Mesenchymal stem cell (in vitro differentiated cells and primary cell): ENCODE data around the gene PPL.
"Not testable (repeated sequence)": the region's sequence is repeated elsewhere in the genome, so short reads cannot be mapped to it uniquely, and the experiment has no call there.

Source experiments
- DNase-seq: peaks from one replicate; pipeline ENCODE4 v3.0.0-alpha.2; 2013
- H2AFZ ChIP-seq: one replicate; pipeline ENCODE4 v1.6.1; 2013; ENCODE audit warnings: low read depth, mild to moderate bottlenecking, control low read depth, inconsistent platforms, low read length, moderate library complexity
- H2AK5ac ChIP-seq: 2 replicates; pipeline ENCODE4 v1.6.1; 2013; ENCODE audit warnings: low read length, moderate library complexity, mild to moderate bottlenecking, inconsistent platforms; ENCODE audit not compliant: severe bottlenecking
- H2BK120ac ChIP-seq: one replicate; pipeline ENCODE4 v1.6.1; 2013; ENCODE audit warnings: low read depth, mild to moderate bottlenecking, inconsistent platforms, low read length, moderate library complexity
- H2BK12ac ChIP-seq, 2 experiments: one replicate each; pipeline ENCODE4 v1.6.1; 2013; ENCODE audit warnings: inconsistent platforms in 2 of 2, low read length in 2 of 2, mild to moderate bottlenecking in 2 of 2, moderate library complexity in 2 of 2, control low read depth in 1 of 2
- H2BK15ac ChIP-seq: one replicate; pipeline ENCODE4 v1.6.1; 2013; ENCODE audit warnings: mild to moderate bottlenecking, low read depth, inconsistent platforms; ENCODE audit not compliant: poor library complexity, severe bottlenecking
- H2BK5ac ChIP-seq: 2 replicates; pipeline ENCODE4 v1.6.1; 2013; ENCODE audit warnings: low read depth, mild to moderate bottlenecking, low read length, control low read depth, inconsistent platforms; ENCODE audit not compliant: poor library complexity, severe bottlenecking
- H3K14ac ChIP-seq, 2 experiments: one replicate each; pipeline ENCODE4 v1.6.1; 2013; ENCODE audit warnings: inconsistent platforms in 2 of 2, low read length in 2 of 2, control low read depth in 1 of 2, mild to moderate bottlenecking in 1 of 2, moderate library complexity in 1 of 2
- H3K18ac ChIP-seq, 2 experiments: one replicate each; pipeline ENCODE4 v1.6.1; 2013; ENCODE audit warnings: inconsistent platforms in 2 of 2, low read length in 2 of 2, control low read depth in 1 of 2, low read depth in 1 of 2, mild to moderate bottlenecking in 1 of 2
- H3K23ac ChIP-seq, 2 experiments: one replicate each; pipeline ENCODE4 v1.6.1; 2013; ENCODE audit warnings: inconsistent platforms in 2 of 2, low read length in 2 of 2, mild to moderate bottlenecking in 2 of 2, moderate library complexity in 2 of 2, control low read depth in 1 of 2
- H3K27ac ChIP-seq: 2 replicates; pipeline ENCODE4 v1.5.1; 2013; ENCODE audit warnings: mild to moderate bottlenecking, moderate library complexity, low read length, control low read depth, inconsistent platforms; ENCODE audit not compliant: poor library complexity, severe bottlenecking
- H3K27me3 ChIP-seq, 2 experiments: 2 replicates each; pipeline versions ENCODE4 v1.6.1 to v1.7.0; 2013; ENCODE audit warnings: low read length in 2 of 2, mild to moderate bottlenecking in 2 of 2, moderate library complexity in 2 of 2, control low read depth in 1 of 2, inconsistent platforms in 1 of 2; ENCODE audit not compliant: control insufficient read depth in 1 of 2, insufficient read depth in 1 of 2
- H3K36me3 ChIP-seq, 2 experiments: 2 replicates each; pipeline versions ENCODE4 v1.6.1 to v1.7.0; 2013; ENCODE audit warnings: low read length in 2 of 2, control low read depth in 1 of 2, inconsistent platforms in 1 of 2, low read depth in 1 of 2, mild to moderate bottlenecking in 1 of 2; ENCODE audit not compliant: insufficient read depth in 2 of 2, control insufficient read depth in 1 of 2
- H3K4ac ChIP-seq, 2 experiments: one replicate each; pipeline ENCODE4 v1.6.1; 2013; ENCODE audit warnings: inconsistent platforms in 2 of 2, low read length in 2 of 2, mild to moderate bottlenecking in 2 of 2, moderate library complexity in 2 of 2, control low read depth in 1 of 2, low read depth in 1 of 2
- H3K4me1 ChIP-seq: 2 replicates; pipeline ENCODE4 v1.6.1; 2013; ENCODE audit warnings: low read depth, low read length, control low read depth; ENCODE audit not compliant: control insufficient read depth, insufficient read depth
- H3K4me2 ChIP-seq: 2 replicates; pipeline ENCODE4 v1.6.1; 2013; ENCODE audit warnings: low read length, mild to moderate bottlenecking, inconsistent platforms; ENCODE audit not compliant: poor library complexity, severe bottlenecking
- H3K4me3 ChIP-seq, 2 experiments: 2 replicates each; pipeline versions ENCODE4 v1.5.1 to v1.7.0; 2013; ENCODE audit warnings: low read length in 2 of 2, mild to moderate bottlenecking in 2 of 2, control low read depth in 1 of 2, low read depth in 1 of 2; ENCODE audit not compliant: insufficient read depth in 1 of 2
- H3K79me1 ChIP-seq: replicated peaks from 2 replicates; pipeline ENCODE4 v1.6.1; 2013; ENCODE audit warnings: mild to moderate bottlenecking, control low read depth, low read length, inconsistent platforms; ENCODE audit not compliant: poor library complexity, severe bottlenecking
- H3K9ac ChIP-seq: 2 replicates; pipeline ENCODE4 v1.7.0; 2013; ENCODE audit warnings: mild to moderate bottlenecking, low read length, moderate library complexity
- H3K9me3 ChIP-seq: 2 replicates; pipeline ENCODE4 v1.7.0; 2013; ENCODE audit warnings: mild to moderate bottlenecking, low read length; ENCODE audit not compliant: control insufficient read depth
- H4K8ac ChIP-seq: one replicate; pipeline ENCODE4 v1.6.1; 2013; ENCODE audit warnings: inconsistent platforms, mild to moderate bottlenecking, low read length, moderate library complexity
- H4K91ac ChIP-seq: one replicate; pipeline ENCODE4 v1.6.1; 2013; ENCODE audit warnings: mild to moderate bottlenecking, low read length, inconsistent platforms
- WGBS: methylation state at CpG from one replicate; pipeline ENCODE4 v1.1.7; 2013; ENCODE audit warnings: mixed read lengths; 5-methylcytosine and 5-hydroxymethylcytosine counted together

Gene PPL

GRCh38 chr16:4957420-4957719, 20.4 kb upstream of the PPL start:
- WGBS: 45% methylated on average over 10 of the region's 10 CpGs
- H3K36me3 ChIP-seq: no peaks in the 10 kb centered on the region
- H2AK5ac ChIP-seq: no peak overlapping the region
- H3K9me3 ChIP-seq: no peaks in the 10 kb centered on the region
- H3K27me3 ChIP-seq: peaks cover 10 to 22% of the 10 kb centered on the region in 2 experiments
- no peak for DNase-seq
- peak overlapping the region; percentile 86 for H2AFZ ChIP-seq
- no peak overlapping the region for H2BK120ac ChIP-seq
- no peak overlapping the region for H2BK15ac ChIP-seq
- no peak overlapping the region for H2BK12ac ChIP-seq
- H3K4ac ChIP-seq: no peak overlapping the region
- H3K14ac ChIP-seq: peak overlapping the region in 1 of 2 experiments; percentile 56
- no peaks in the 10 kb centered on the region for H3K79me1 ChIP-seq
- peak overlapping the region; percentile 67 for H3K9ac ChIP-seq
- no peak overlapping the region for H4K91ac ChIP-seq
- H3K4me1 ChIP-seq: peaks cover 12% of the 10 kb centered on the region
- no peak overlapping the region for H3K27ac ChIP-seq
- peak overlapping the region; percentile 97 for H3K4me2 ChIP-seq
- H2BK5ac ChIP-seq: no peak overlapping the region
- H3K18ac ChIP-seq: peak overlapping the region in 1 of 2 experiments; percentile 65
- H4K8ac ChIP-seq: no peak overlapping the region
- no peak overlapping the region for H3K23ac ChIP-seq
- peak overlapping the region; percentile 56 to 80 for H3K4me3 ChIP-seq

- Histone ChIP-seq H2AFZ (no peak overlapping the region), H3K23ac (no peak overlapping the region), H4K8ac (no peak overlapping the region), H3K27me3 (peaks cover 2 to 13% of the 10 kb centered on the region in 2 experiments), H3K4me1 (peaks cover 12% of the 10 kb centered on the region), H3K18ac (no peak overlapping the region), H3K4ac (no peak overlapping the region), H3K4me3 (no peak overlapping the region), H3K4me2 (no peak overlapping the region), H2BK120ac (no peak overlapping the region), H2BK5ac (no peak overlapping the region), H4K91ac (no peak overlapping the region), H2BK15ac (no peak overlapping the region), H3K79me1 (no peaks in the 10 kb centered on the region), H3K9ac (no peak overlapping the region), H3K9me3 (no peaks in the 10 kb centered on the region), H3K14ac (no peak overlapping the region), H3K27ac (no peak overlapping the region), H3K36me3 (no peaks in the 10 kb centered on the region), H2AK5ac (no peak overlapping the region), H2BK12ac (no peak overlapping the region)
- no peak for DNase-seq
- 95% methylated on average over 1 of the region's 1 CpG for WGBS
These were observed 17.8 kb upstream of the PPL start for GRCh38 chr16:4954714-4955113.

- H2BK12ac ChIP-seq, H2BK15ac ChIP-seq, DNase-seq, H3K36me3 ChIP-seq, H2BK5ac ChIP-seq, H3K4ac ChIP-seq, H3K9ac ChIP-seq, H3K4me2 ChIP-seq, H2AFZ ChIP-seq, H3K27ac ChIP-seq, H3K79me1 ChIP-seq, H2BK120ac ChIP-seq, H3K14ac ChIP-seq, H2AK5ac ChIP-seq, H3K4me3 ChIP-seq, H4K8ac ChIP-seq, H3K27me3 ChIP-seq, H3K23ac ChIP-seq, H3K9me3 ChIP-seq, H4K91ac ChIP-seq, H3K18ac ChIP-seq: not testable (repeated sequence)
- WGBS: 69% methylated on average over 3 of the region's 3 CpGs
- H3K4me1 ChIP-seq: peaks cover 15% of the 10 kb centered on the region
These were observed 14.6 kb upstream of the PPL start for GRCh38 chr16:4951583-4951982.

DNA sequence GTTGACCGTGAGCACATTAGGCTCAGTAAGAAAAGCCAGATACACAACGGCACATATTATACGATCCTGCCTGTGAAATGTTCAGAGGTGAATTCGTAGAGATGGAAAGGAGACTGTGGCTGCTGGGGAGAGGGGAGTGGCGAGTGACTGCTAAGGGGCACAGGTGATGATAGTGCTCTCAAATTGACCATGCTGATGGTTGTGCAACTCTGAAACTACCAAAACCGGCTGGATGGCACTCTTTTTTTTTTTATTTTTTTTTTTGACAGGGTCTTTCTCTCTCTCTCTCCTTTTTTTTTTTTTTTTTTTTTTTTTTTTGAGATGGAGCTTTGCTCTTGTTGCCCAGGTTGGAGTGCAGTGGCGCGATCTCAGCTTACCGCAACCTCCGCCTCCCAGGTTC, 13.0 kb upstream of the PPL start:
- Histone ChIP-seq H3K23ac (no peak overlapping the region), H3K4me1 (peaks cover 23% of the 10 kb centered on the region), H3K27me3 (no peaks in the 10 kb centered on the region), H3K36me3 (no peaks in the 10 kb centered on the region), H2AFZ (no peak overlapping the region), H4K8ac (no peak overlapping the region), H3K4ac (no peak overlapping the region), H3K27ac (no peak overlapping the region), H2BK15ac (no peak overlapping the region), H3K4me2 (no peak overlapping the region), H3K9ac (no peak overlapping the region), H3K14ac (no peak overlapping the region), H2BK12ac (no peak overlapping the region), H3K9me3 (no peaks in the 10 kb centered on the region), H3K18ac (no peak overlapping the region), H3K4me3 (no peak overlapping the region), H3K79me1 (no peaks in the 10 kb centered on the region), H4K91ac (no peak overlapping the region), H2AK5ac (no peak overlapping the region), H2BK120ac (no peak overlapping the region), H2BK5ac (no peak overlapping the region)
- DNase-seq: no peak
- 81% methylated on average over 9 of the region's 10 CpGs for WGBS
